Ectodermal cell (in vitro differentiated cells): Measurements from ENCODE around the gene PRKRIP1.
"Not testable (repeated sequence)": the region's sequence is repeated elsewhere in the genome, so short reads cannot be mapped to it uniquely, and the experiment has no call there.

Experiments used
- H3K27ac ChIP-seq: 2 replicates; pipeline ENCODE4 v1.7.0; 2013; ENCODE audit warnings: mild to moderate bottlenecking, low read depth, low read length; ENCODE audit not compliant: insufficient read depth, poor library complexity, severe bottlenecking
- H3K27me3 ChIP-seq: 2 replicates; pipeline ENCODE4 v1.7.0; 2013; ENCODE audit warnings: mild to moderate bottlenecking, low read length; ENCODE audit not compliant: insufficient read depth, control insufficient read depth, poor library complexity, severe bottlenecking
- H3K36me3 ChIP-seq: one replicate; pipeline ENCODE4 v1.7.0; 2013; ENCODE audit warnings: low read length; ENCODE audit not compliant: control insufficient read depth, insufficient read depth
- H3K4me1 ChIP-seq: one replicate; pipeline ENCODE4 v1.7.0; 2013; ENCODE audit warnings: low read length; ENCODE audit not compliant: control insufficient read depth, insufficient read depth
- H3K4me3 ChIP-seq: 2 replicates; pipeline ENCODE4 v1.7.0; 2013; ENCODE audit warnings: low read depth, low read length, control low read depth; ENCODE audit not compliant: insufficient read depth
- H3K9me3 ChIP-seq: 2 replicates; pipeline ENCODE4 v1.7.0; 2013; ENCODE audit warnings: mild to moderate bottlenecking, low read length, moderate library complexity; ENCODE audit not compliant: control insufficient read depth
- WGBS, 2 experiments: methylation state at CpG; one replicate each; pipeline ENCODE4 v1.1.7; 2013; ENCODE audit warnings: missing lambda C conversion rate in 2 of 2; 5-methylcytosine and 5-hydroxymethylcytosine counted together

PRKRIP1 gene

DNA sequence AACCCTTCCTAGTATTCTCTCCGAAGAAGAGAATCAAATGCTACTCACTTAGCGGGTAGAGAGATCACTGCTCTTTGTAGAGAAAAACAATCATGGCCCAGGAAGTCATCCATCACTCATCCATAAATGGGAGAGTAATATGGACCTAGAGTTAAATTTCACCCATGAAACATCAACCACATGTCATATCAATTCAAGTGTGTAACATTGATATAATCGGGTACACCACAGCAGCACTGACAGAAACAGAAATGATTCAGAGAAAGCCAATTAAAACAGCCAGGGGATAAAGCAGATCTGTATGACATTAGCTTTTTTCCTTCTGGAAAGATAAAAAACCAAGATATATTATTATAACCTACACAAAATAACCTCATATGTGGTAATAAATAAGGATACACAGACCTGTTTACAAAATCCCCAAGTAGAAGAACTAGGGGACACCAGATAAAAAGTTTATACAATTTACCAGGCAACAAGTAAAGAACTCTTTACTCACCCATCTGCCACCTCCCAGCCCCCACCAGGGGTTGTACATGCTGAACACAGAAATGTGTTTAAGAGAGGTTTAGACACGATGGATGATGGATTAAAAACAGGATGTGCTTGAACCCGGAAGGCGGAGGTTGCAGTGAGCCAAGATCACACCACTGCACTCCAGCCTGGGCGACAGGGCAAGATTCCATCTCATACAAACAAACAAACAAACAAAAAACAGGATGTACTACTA is 14.3 kb upstream of the PRKRIP1 start:
- H3K27me3 ChIP-seq, H3K36me3 ChIP-seq, H3K4me3 ChIP-seq, H3K27ac ChIP-seq, H3K4me1 ChIP-seq, H3K9me3 ChIP-seq: not testable (repeated sequence)
- 88 to 95% methylated on average over 5 to 6 of the region's 7 CpGs for WGBS, 2 experiments

DNA sequence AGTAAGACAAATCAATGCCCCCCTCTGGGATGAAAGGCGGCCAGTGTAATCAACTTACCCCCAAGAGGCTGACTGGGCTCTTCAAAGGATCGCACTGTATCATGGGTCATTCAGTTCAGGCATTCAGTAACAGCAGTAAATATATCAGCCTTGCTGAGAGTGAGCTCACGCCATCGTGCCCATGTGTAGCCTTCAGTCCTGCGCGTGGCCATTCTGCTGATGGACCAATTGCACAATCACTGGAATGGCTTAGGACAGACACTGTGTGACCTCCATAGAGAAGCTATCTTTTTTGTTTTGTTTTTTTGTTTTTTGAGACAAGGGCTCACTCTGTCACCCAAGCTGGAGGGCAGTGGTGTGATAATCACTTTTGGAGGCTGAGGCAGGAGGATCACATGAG is 9.1 kb upstream of the PRKRIP1 start:
- peaks cover 3% of the 10 kb centered on the region for H3K36me3 ChIP-seq
- H3K27me3 ChIP-seq, result no peaks in the 10 kb centered on the region
- no peaks in the 10 kb centered on the region for H3K4me1 ChIP-seq
- 95 to 97% methylated on average over 6 of the region's 6 CpGs for WGBS, 2 experiments
- H3K27ac ChIP-seq, result no peak overlapping the region
- H3K4me3 ChIP-seq, result no peak overlapping the region
- H3K9me3 ChIP-seq, result no peaks in the 10 kb centered on the region

DNA sequence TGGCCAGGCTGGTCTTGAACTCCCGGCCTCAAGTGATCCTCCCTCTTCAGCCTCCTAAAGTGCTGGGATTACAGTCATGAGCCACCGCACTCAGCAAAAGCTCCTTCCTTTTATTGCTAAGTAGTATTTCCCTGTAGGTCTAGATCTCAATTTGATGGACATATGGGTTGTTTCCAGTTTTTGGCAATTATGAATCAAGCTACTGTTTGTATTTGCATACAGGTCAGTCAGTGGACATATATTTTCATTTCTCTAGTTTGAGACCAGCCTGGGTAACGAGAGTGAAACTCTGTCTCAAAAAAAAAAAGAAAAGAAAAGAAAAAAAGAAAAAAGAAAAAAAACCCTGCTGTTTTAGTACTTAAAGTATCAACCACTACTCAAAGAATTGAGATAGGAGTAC is 6.4 kb upstream of the PRKRIP1 start:
- H3K9me3 ChIP-seq, result no peaks in the 10 kb centered on the region
- H3K27me3 ChIP-seq, result no peaks in the 10 kb centered on the region
- peaks cover 6% of the 10 kb centered on the region for H3K36me3 ChIP-seq
- no peaks in the 10 kb centered on the region for H3K4me1 ChIP-seq
- 92 to 96% methylated on average over 3 of the region's 3 CpGs for WGBS, 2 experiments
- H3K27ac ChIP-seq, result no peak overlapping the region
- H3K4me3 ChIP-seq, result no peak overlapping the region

DNA sequence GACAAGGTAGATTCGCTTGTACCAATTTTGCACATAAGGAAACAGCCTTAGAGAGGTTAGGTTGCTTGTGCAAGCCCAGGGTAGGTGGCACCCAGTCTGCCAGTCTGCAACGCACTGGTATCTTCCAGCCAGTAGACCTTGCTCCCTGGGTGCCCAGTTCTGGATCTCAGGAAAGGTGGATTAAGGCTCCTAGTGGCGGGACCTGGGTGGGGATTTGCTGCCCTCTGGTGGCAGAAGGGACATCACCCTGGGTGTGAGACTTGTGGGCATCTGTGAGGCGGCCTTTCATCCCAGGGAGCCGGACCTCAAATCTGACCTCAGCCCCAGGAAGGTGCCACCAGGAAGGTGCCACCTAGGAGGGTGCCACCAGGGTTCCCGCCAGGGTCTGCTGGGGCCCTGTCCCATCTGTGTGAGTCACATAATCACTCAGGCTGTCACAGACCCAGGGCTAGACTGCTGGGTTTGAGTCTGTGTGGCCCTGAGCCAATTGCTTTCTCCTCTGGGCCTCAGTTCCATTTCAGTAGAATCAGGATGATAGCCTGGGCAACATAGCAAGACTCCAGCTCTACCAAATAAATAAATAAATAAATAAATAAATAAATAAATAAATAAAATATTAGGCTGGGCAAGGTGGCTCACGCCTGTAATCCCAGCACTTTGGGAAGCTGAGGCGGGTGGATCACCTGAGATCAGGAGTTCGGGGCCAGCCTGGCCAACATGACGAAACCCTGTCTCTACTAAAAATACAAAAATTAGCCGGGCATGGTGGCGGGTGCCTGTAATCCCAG is 5.3 kb upstream of the PRKRIP1 start:
- Histone ChIP-seq H3K27me3 (no peaks in the 10 kb centered on the region), H3K36me3 (peaks cover 6% of the 10 kb centered on the region), H3K4me1 (no peaks in the 10 kb centered on the region), H3K4me3 (no peak overlapping the region), H3K9me3 (no peaks in the 10 kb centered on the region), H3K27ac (no peak overlapping the region)
- 70 to 75% methylated on average over 8 to 11 of the region's 12 CpGs for WGBS, 2 experiments

DNA sequence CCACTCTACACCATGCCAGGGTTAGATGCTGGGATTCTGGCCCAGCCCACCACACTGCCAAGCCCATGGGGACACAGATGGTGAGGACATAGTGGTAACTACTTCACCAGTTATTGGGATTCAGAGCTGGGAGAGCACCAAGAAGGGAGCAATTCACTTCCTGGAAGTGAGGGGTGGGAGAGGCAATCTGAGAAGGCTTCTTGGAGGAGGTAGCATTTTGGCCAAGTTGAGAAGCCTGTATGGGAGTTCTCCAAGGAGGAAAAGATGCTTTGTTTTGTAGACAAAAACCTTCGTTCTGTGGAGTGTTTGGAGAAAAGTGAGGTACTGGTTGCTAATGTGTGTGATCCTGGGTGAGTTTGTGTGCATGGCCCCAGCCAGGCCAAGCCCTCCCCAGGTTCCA is 3.8 kb upstream of the PRKRIP1 start:
- Histone ChIP-seq H3K9me3 (no peaks in the 10 kb centered on the region), H3K36me3 (peaks cover 6% of the 10 kb centered on the region), H3K4me1 (peaks cover 3% of the 10 kb centered on the region), H3K4me3 (no peak overlapping the region), H3K27ac (no peak overlapping the region), H3K27me3 (no peaks in the 10 kb centered on the region)
- 96 to 98% methylated on average over 1 of the region's 1 CpG for WGBS, 2 experiments

DNA sequence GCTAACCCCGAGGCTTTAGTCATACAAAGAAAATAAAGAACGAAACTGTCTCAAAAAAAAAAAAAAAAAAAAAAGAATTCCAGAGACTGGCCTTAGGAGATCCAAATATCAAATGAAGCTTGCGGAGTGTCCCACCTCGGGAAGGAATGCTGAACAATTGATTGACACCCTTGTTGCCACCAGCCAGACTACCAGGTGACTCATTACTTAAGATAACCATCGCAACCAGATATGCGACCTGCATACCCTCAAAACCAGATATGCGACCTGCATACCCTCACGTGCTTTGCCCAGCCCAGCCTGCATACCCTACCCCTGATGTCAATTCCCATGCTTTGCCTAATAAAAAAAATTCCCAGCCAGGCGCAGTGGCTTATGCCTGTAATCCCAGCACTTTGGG is 2.7 kb upstream of the PRKRIP1 start:
- Histone ChIP-seq H3K4me1 (peaks cover 5% of the 10 kb centered on the region), H3K9me3 (no peaks in the 10 kb centered on the region), H3K36me3 (peaks cover 6% of the 10 kb centered on the region), H3K4me3 (no peak overlapping the region), H3K27me3 (no peaks in the 10 kb centered on the region), H3K27ac (no peak overlapping the region)
- 93% methylated on average over 9 of the region's 9 CpGs for WGBS, 2 experiments

DNA sequence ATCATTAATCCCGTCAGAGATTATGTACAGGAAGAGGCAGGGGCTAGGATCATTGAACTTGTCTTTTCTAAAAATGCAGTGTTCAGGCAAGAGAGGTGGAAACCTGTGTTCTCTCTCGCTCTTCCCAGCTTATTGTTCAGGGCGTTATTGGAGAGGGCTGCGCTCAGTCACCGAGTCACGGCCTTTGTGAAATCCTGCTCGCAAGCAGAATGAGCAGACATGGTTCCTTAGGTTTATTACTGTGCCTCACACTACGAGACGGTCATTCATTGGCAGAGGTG is 631 bp upstream of the PRKRIP1 start:
- peaks cover 5% of the 10 kb centered on the region for H3K4me1 ChIP-seq
- peak overlapping the region; percentile 92 for H3K4me3 ChIP-seq
- H3K9me3 ChIP-seq, result no peaks in the 10 kb centered on the region
- no peaks in the 10 kb centered on the region for H3K27me3 ChIP-seq
- peaks cover 21% of the 10 kb centered on the region for H3K36me3 ChIP-seq
- H3K27ac ChIP-seq, result peak overlapping the region; percentile 95
- WGBS, 2 experiments, result 14 to 17% methylated on average over 9 of the region's 9 CpGs

DNA sequence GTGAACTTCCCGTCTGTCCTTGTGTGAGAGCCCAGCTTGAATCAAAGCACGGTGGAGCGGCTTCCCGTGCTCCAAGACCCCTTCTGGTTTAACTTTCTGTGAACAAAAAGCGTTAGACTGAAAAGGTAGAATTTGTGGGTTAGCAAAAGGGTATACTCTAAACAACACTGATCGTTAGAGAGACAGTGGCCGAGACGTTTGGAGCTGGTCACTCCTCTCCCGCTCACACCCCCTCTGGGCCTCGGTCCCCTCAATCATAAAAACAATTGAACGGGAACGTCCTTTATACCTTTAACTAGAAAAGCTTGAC is 502 bp downstream of the PRKRIP1 start:
- 1 to 2% methylated on average over 11 to 12 of the region's 12 CpGs for WGBS, 2 experiments
- H3K27ac ChIP-seq, result peak overlapping the region; percentile 65
- H3K4me1 ChIP-seq, result peaks cover 5% of the 10 kb centered on the region
- no peaks in the 10 kb centered on the region for H3K27me3 ChIP-seq
- no peaks in the 10 kb centered on the region for H3K9me3 ChIP-seq
- peaks cover 29% of the 10 kb centered on the region for H3K36me3 ChIP-seq
- H3K4me3 ChIP-seq, result peak overlapping the region; percentile 92

DNA sequence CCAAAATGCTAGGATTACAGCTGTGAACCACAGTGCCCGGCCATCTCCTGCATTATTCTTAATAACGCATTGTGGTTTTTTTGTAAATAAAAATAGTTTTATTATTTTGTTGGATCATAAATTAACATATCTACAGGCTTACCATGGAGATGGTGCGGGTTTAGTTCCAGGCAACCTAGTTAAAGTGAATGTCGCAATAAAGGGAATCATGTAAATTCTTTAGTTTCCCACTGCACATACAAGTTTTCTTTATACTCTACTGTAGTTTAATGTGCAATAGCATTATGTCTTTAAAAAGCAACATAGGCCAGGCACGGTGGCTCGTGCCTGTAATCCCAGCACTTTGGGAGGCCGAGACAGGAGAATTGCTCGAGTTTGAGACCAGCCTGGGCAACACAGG is 2.4 kb downstream of the PRKRIP1 start:
- Histone ChIP-seq H3K4me1 (peaks cover 5% of the 10 kb centered on the region), H3K4me3 (no peak overlapping the region), H3K36me3 (peaks cover 35% of the 10 kb centered on the region), H3K9me3 (no peaks in the 10 kb centered on the region), H3K27ac (no peak overlapping the region), H3K27me3 (no peaks in the 10 kb centered on the region)
- 96 to 97% methylated on average over 7 to 8 of the region's 8 CpGs for WGBS, 2 experiments

DNA sequence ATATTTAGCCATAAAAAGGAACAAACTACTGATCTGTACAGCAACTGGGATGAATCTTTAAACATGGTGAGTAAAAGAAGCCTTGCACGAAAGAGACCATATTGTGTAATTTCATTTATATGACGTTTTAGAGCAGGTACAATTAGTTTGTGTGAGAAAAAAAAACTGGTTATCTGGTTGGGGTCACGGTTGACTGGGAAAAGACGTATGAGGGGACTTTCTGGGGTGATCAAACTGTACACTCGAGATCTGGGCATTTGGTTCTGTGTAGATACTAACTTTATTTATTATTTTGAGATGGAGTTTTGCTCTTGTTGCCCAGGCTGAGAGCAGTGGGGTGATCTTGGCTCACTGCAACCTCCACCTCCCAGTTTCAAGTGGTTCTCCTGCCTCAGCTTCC is 4.2 kb downstream of the PRKRIP1 start:
- H3K4me1 ChIP-seq, result peaks cover 5% of the 10 kb centered on the region
- peaks cover 35% of the 10 kb centered on the region for H3K36me3 ChIP-seq
- no peak overlapping the region for H3K27ac ChIP-seq
- H3K27me3 ChIP-seq, result no peaks in the 10 kb centered on the region
- no peaks in the 10 kb centered on the region for H3K9me3 ChIP-seq
- 94 to 99% methylated on average over 5 of the region's 5 CpGs for WGBS, 2 experiments
- no peak overlapping the region for H3K4me3 ChIP-seq
